ENCODE results near the gene TMEM43.
"Not testable (repeated sequence)": the region's sequence is repeated elsewhere in the genome, so short reads cannot be mapped to it uniquely, and the experiment has no call there.

The TMEM43 gene, protein sequence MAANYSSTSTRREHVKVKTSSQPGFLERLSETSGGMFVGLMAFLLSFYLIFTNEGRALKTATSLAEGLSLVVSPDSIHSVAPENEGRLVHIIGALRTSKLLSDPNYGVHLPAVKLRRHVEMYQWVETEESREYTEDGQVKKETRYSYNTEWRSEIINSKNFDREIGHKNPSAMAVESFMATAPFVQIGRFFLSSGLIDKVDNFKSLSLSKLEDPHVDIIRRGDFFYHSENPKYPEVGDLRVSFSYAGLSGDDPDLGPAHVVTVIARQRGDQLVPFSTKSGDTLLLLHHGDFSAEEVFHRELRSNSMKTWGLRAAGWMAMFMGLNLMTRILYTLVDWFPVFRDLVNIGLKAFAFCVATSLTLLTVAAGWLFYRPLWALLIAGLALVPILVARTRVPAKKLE

DNA sequence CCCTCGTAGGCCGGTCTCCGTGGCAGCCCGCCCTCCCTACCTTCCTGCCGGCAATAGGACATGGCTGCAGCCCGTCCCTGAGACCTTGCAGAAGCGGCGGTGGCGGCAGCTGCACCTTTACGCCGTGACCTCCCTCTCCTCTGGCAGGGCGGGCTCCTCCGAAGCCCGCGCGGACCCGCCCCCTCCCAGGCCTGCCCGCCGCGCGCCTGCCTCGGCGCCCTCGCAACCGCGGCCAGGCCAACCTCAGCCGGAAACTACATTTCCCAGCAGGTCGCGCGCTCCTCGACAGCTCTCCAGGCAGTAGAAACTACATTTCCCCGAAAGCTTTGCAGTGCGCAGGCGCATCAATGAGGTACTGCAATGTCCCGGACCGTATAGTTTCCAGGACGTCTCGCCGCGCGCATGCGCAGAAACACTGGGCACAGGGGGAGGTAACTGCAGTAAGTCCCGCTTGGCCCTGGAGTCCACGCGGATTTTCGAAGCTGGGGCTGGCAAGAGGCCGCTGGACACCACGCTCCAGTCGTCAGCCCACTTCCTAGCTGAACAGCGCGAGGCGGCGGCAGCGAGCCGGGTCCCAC, at the start of gene TMEM43, which contains the start of gene CHCHD4:
Gene TMEM43 (plus strand): TSS at position 438 of the 578 bp plus-strand sequence. CDS start 142 bp downstream, outside the sequence.
Gene CHCHD4 (minus strand): TSS at position 256 of the 578 bp plus-strand sequence. CDS start 194 bp downstream, at position 62.
- DNase-seq = peak; percentile 98

DNA sequence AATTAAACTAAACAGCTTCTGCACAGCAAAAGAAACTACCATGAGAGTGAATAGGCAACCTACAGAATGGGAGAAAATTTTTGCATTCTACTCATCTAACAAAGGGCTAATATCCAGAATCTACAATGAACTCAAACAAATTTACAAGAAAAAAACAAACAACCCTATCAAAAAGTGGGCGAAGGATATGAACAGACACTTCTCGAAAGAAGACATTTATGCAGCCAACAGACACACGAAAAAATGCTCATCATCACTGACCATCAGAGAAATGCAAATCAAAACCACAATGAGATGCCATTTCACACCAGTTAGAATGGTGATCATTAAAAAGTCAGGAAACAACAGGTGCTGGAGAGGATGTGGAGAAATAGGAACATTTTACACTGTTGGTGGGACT, 49.6 kb upstream of the TMEM43 start:
- not testable (repeated sequence) for DNase-seq

DNA sequence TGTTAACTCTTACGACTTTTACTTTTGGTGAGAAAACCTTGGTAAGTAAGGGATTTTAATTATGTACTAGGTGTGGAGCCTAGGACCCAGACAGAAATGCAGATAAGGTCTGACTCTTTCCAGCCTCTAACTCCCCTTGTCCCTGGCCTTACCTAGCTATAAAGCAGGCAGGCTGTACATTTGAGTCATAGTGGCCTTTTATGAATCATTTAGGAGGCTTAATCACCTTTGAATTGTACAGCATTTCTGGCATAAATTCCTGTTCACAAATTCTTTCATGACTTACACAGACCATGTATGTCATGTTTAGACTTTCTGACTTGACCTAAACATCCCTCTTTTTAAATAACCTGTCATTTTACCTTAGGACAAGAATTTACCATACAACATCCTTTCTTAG, 47.5 kb upstream of the TMEM43 start:
- DNase-seq = no peak

DNA sequence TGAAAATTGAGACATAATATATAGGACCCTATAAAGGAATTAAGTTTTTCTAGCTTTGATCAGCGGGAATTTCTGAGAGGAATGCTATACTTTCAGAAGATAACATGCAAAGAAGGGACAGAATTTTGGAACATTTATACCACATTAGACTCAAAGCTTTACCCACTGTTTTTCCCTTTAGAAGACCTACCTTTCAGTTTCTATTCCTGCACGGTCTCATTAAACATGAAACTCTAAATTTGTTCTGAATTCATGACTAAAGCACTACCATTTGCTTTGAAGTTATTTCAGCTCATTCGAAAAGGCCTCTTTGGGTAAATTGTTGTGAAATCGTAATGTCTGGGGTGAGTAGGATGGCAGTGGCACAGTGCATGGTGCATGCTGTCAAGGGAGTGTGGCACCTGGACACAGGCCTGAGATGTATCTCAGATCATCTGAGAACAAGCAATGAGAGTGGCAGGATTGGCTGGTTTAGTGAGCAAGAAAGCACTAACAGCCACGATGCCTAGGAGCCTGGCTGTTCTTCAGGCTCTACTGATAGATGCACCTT, 42.7 kb upstream of the TMEM43 start:
- no peak for DNase-seq

DNA sequence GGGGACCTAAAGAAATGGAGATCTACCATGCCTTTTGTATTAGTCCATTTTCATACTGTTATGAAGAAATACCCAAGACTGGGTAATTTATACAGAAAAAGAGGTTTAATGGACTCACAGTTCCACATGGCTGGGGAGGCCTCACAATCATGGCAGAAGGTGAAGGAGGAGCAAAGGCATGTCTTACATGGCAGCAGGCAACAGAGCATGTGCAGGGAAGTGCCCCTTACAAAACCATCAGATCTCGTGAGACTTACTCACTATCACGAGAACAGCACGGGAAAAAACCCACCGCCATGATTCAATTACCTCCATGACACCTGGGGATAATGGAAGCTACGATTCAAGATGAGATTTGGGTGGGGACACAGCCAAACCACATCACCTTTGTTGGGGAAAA, 37.4 kb upstream of the TMEM43 start:
- not testable (repeated sequence) for DNase-seq

DNA sequence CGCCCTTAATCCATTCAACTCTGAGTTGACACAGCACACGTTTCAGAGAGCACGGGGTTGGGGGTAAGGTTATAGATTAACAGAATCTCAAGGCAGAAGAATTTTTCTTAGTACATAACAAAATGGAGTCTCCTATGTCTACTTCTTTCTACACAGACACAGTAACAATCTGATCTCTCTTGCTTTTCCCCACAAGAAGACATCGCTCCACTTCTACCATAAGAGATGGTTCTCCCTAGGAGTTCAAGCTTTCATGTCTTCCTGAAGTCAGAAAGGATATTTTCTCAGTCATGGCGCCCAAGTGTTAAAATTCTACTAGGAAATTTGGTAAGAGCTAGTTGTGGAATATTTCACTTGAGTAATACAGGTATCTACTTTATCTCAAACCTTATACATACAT, 32.9 kb upstream of the TMEM43 start:
- DNase-seq = not testable (repeated sequence)

DNA sequence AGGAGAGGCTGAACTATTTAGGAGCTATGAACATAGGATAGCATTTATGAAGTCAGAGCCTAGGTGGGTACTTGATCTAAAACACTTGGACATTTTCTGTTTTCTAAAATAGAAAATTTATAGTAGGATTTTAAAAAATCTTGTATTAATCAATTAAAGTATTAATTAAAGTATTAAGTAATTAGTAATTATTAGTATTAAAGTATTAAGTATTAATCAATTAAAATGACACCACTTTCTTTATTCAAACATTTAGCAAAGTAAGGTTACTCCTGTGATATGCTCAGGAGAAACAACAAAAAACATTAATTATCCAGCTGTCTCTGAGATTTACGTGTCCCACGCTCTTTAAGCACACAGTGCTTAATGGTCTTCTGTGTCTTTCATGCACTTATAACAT, 32.4 kb upstream of the TMEM43 start:
- no peak for DNase-seq

DNA sequence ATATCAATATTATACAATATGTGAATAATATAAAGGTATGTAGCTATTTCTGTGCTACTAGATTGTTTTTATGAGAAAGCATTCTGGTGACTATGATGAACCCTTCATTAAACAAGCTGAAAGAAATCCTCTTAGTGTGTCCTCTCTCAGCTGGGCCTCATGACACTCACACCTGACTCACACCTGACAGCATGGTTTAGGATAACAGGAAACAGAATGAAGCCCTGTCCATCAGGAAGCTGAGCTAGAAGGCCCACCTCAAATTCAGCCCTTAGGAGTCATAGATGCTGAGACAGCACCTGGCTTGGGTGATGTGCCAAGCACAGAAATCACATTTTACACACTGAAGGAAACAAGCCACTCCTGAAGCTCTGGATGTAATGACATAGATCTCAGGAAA, 31.0 kb upstream of the TMEM43 start:
- no peak for DNase-seq

DNA sequence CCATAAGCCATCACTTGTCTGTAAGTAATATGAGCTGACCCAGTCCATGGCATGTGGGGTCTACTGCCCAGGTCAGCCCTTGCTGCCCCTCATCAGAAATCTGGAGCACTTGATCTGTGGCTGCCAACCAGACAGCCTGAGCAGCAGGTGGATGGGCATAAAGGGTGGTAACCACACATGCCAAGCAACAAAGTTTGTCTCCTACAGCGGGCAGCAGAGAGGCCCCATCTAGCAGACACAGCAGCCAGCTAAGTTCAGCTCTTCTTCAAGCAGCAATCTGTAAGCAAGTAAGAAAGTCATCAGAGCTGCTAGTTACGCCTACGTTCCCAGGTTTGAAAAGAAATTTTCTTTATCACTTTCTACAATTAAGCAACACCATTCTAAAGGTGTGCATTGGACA, 28.1 kb upstream of the TMEM43 start:
- no peak for DNase-seq

DNA sequence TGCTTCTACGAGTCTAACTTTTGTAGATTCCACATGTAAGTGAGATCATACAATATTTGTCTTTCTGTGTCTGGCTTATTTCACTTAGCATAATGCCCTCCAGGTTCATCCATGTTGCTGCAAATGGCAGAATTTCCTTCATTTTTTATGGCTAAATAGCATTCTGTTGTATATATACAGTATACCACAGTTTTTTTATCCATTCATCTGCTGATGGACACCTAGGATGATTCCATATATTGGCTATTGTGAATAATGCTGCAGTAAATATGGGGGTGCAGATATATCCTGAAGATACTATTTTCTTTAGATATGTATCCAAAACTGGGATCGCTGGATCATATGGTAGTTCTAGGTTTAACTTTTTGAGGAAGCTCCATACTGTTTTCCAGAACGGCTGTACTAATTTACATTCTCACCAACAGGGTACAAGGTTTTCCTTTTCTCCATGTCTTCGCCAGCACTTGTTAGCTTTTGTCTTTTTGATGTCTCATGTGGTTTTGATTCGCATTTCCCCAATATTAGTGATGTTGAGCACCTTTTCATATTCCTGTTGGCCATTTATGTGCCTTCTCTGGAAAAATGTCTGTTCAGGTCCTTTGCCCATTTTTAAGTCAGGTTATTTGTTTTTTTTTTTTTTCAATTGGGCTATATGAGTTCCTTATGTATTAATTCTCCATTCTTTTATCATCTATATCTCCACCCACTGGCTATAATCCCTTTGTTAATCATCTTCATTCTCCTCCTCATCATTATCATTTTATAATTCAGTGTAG, 27.0 kb upstream of the TMEM43 start:
- DNase-seq = no peak

DNA sequence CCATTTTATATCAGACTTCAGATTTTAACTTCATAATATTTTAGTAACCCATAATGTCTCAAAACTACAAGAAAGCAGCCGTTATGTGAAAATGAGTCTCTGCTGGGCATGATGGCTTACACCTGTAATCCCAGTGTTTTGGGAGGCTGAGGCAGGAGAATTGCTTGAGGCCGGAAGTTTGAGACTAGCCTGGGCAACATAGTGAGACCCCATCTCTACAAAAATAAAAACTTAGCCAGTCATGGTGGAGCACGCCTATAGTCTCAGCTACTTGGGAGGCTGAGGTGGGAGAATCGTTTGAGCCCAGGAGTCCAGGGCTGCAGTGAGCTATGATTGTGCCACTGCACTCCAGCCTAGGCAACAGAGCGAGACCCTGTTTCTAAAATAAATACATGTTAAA, 15.0 kb upstream of the TMEM43 start:
- DNase-seq = not testable (repeated sequence)

DNA sequence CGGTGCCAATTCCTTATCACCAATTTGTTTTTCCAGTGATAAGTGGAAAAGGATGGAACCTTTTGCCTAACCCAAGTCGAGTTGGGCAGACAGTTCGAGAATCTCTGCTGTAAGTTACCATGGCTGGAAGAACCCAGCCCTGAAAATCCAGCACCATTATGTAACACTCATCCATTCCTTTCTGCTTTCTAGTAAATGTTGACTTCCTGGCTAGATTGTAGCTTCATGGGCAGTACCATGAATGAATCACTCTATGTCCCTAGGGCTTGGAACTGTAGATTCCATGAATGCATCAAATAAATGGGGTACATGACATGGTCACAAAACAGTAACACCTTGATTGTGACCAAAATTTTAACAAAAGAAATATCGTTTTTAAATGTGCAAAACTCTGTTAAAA, 14.2 kb upstream of the TMEM43 start:
- no peak for DNase-seq

DNA sequence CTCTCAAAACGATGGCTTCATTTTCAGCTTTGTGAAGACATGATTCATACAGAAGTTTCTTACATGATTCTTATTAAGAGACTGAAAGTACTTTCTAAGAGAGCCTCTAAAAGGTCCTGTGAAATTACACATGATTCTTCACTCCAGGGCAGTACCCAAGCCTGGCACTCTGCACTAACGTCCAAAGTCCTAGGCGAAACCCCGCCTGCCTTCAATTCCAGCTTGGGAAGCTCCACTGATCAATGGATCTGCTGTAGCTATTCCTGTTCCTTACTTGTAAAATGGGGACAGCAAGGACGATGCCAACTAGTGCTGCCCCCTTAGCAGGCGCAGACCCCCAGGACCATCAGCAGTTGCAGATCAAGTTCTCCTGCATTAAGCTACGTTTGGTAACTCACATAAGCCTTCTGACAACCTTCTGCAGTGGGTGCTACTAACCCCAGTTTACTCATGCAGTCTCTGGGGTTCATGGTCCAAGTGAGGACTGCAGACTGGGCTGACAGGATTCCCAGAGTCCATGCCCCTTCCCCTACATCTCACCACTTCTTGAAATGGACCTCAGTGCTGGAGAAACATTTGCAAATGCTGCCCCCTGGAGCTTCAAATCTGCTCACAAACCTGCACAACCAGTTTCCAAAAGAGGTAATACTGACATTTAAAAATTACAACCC, 10.8 kb upstream of the TMEM43 start:
- DNase-seq = no peak

DNA sequence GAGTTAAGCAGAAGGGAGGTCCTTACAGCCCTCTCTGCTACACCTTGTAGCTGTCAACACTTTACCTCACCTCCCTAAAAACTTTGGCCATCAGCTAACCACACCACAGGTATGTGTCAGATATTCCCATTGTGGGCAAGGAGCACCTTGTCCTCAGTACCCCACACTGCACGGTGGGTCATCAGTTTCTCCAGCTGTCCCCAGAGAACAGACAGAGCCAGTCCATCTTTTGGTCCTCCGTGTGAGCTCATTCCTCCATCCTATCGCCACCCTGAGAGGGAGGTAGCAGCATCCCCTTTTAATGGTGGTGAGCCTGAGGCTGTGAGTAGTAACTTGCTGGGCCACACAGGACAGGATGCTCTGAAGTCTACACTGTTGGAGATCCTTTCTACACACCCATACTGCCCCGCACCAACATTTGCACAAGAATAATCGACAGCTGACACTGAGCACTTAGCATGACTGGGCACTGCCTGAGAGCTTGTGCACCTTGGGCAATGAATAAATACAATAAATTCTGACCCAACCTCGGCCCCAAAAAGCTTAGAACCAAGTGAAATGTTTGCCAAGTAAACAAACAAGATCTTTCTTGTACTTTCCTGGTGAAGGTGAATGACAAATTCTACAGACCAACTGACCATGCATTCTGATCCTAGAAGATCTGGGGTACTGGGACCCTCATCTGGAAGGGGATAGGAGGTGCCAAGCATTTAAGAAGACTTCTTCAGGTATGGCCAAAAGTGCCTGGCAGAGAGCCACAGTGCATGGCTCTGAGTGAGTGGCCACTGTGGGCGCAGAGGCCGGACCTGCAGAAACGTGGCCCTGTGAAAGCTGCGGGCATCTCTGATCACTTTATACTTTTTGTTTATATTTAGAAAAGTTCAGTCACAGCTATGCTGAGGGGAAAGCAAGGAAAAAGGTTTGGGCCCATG, 7.1 kb upstream of the TMEM43 start:
- peak; percentile 37 for DNase-seq

DNA sequence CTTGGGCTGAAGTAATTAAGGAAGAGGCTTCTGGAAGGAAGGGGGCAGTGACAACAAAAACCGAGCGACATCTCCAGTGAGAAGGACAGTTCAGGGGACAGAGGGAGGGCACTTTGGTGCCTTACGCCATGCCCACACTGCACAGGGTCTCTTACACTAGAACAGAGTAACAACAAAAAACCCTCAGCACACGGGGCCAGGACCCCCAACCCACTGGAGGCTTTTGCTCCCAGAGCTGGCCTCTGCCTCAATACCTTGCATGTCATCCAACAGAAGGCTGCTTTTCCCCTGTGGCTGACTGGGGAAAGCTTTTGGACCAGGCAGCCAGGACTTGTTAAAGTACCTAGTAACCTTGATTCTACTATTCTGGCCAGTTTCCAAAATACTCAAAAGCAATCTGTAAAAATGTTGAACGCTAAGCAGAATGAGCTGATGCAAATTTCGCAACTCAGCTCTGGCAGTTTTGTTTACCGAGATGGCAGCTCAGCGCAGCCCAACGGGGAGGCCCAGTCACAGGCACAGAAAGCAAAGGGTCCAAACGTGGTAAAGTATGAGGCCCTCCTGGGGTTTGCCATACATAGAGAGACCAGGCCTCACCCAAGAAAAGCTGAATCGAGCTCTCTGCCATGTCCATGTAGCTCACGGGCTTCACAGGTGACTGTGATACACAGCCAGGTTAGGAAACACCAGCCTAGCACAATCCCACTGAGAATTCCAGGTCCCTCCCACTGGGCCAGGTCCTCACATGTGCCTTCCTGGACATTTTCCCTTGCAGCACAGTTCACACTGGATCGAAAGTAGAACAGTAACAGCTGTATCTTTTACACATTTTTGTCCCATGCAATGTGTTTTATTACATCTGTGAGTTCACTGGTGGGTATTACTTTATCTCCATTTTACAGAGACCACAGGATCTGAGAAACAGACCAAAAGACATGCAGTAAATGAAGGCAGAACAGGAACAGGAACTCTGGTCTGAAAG, 6.2 kb upstream of the TMEM43 start:
- no peak for DNase-seq

DNA sequence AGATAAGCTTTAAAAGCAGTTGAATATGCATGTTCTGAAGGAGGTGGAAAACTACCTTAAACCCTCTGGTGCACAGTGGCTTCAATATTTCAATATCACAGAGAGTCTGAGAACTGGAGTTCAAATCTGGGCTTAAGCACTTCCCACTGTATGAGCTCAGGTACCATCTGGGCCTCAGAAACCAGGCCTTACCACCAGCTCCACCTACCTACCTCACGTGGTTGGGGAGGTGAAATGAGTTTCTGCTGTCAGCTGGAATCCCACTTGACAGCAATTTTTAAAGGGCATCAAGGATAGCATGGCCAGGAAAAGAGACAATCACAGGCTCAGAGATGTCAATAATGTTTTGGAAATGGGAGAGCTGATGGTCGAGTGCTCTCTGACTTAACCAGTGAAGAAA, 5.2 kb upstream of the TMEM43 start:
- DNase-seq = no peak

DNA sequence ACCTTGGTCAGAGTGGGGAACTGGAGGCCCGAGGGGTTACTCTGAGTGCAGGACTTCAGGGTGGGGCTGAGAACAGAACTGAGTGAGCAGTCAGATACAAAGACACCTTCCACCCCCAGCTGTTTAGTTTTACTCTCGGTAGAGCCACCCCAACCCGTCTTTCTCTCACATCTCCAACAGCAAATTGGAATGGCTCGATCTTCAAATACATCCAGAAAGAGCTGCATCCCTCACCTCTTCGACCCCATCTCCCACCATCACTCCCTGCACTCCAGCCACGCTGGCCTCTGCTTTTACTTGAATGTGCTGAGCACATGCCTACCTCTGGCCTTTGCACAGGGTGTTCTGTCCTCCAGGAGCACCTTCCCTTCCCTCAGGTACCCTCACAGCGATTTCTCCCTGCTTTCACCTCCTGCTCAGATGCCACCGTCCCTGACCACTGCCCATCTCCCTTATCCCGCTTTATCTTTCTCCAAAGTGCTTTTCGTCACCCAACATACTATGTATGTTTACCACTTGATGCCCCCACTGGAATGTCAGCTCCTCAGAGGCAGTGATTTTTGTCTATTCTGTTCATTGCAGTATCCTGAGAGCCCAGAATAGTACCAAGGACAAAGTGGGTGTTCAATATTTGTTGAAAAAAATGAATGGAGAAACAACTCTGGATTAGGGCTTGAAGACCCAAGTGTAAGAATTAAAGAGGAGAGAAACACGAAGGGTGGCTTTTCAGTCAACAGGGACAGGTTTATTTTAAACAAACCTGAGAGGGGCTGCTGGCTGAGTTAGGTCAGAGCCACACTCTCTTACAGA, 4.5 kb upstream of the TMEM43 start:
- no peak for DNase-seq

DNA sequence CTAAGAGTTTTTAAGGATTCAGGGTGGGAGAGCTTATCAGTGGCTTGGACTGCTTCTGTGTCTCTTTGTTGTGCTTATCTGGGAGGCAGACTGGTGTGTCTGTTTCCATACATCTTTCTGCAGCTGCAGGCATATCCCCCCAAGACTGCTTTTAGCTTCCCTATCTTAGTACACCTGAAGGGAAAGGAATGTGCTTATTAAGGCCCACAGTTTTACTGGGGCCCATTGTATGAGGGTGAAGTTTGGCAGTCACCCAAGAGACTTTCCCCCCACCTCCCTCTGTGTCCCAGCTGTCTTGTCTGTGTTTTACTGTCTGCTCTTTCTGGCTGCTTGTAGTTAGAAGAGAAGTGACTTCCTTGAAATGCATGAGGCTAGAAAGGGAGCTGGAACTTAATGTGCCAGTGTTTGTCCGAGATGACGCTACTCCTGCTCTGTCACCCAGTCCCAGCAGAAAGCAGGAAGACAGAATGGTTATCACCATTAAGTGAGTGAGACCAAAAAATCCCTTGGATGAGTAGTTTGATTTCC, 3.9 kb upstream of the TMEM43 start:
- not testable (repeated sequence) for DNase-seq

DNA sequence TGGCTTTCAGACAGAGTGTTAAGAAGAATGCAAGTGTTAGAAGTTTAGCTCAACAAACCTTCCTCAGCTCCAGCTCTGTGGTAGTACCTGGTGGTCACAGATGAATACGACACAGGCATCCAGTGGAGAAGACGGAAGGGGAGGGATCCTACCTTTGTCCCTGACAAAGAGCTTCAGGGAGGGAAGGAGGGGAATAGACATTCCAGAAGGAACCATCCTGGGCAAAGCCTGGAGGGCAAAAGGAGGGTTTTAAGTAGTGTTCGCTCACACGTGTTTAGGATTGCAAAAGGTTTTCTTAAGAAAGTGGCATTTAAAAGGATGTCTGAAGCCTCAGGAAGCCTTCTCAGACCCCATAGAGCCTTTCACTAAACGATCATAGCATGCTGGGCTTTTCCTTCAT, 3.0 kb upstream of the TMEM43 start:
- DNase-seq = no peak

All from right forelimb (tissue), 1 donor.